ENCODE measurements around the gene KAT6B. TPM values are rescaled to one million over a fixed set of nuclear protein-coding genes. Genes with fewer than 3 reads are reported as not detected.

KAT6B gene
- total RNA-seq, 2 experiments from 2014 or later = 70.3 to 74.2 TPM

DNA sequence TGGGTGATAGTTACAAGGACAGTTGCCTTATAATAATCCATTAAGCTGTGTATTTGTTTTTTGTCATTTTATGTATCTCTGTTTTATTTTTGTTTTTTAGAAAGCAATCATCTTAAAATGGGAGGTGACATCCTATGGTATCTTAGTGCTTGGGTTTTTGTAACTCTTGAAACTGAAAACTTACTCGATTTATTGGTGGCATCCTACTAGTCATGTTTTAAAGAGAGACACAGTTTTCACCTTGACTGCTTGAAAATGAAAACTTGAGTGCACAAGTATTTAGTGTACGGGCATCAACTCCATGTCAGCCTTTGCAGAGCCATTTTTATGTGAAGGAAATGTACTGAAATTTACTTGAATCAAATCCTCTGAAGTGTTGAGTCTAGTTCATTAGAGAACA is 181.2 kb downstream of the KAT6B start:
- no peaks in the 10 kb centered on the region for H3K9me3 ChIP-seq (ENCODE audit: control insufficient read depth in 1 of 2, insufficient read depth in 1 of 2, low read length in 2 of 2)
- intact Hi-C loops (cut with DNase I, micrococcal nuclease) = no loop called here
- no peaks in the 10 kb centered on the region for H3K9me3 Mint-ChIP-seq
- TF ChIP-seq, protein P1, sequence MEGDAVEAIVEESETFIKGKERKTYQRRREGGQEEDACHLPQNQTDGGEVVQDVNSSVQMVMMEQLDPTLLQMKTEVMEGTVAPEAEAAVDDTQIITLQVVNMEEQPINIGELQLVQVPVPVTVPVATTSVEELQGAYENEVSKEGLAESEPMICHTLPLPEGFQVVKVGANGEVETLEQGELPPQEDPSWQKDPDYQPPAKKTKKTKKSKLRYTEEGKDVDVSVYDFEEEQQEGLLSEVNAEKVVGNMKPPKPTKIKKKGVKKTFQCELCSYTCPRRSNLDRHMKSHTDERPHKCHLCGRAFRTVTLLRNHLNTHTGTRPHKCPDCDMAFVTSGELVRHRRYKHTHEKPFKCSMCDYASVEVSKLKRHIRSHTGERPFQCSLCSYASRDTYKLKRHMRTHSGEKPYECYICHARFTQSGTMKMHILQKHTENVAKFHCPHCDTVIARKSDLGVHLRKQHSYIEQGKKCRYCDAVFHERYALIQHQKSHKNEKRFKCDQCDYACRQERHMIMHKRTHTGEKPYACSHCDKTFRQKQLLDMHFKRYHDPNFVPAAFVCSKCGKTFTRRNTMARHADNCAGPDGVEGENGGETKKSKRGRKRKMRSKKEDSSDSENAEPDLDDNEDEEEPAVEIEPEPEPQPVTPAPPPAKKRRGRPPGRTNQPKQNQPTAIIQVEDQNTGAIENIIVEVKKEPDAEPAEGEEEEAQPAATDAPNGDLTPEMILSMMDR (IDR thresholded peaks at IDR 0.05) = no peak
- ATAC-seq (ENCODE audit: poor library complexity) = no peak
- CTCF ChIA-PET = no interaction called here
- H3K4me3 Mint-ChIP-seq = peak overlapping the region; percentile 55
- peaks cover 6% of the 10 kb centered on the region for H3K4me1 ChIP-seq (ENCODE audit: insufficient read depth, low read length)
- H3K4me1 Mint-ChIP-seq (ENCODE audit: low read depth) = peaks cover 38% of the 10 kb centered on the region
- H3K27ac Mint-ChIP-seq = peak overlapping the region; percentile 68
- POLR2A ChIA-PET = no interaction called here
- H3K27ac ChIP-seq (ENCODE audit: low read depth in 1 of 2, low read length in 2 of 2) = peak overlapping the region in 1 of 2 donors; percentile 17
- H3K36me3 ChIP-seq (ENCODE audit: insufficient read depth, low read length) = peaks cover 2% of the 10 kb centered on the region
- DNase-seq = no peak
- H3K4me3 ChIP-seq (ENCODE audit: low read length) = no peak overlapping the region
- no peaks in the 10 kb centered on the region for H3K27me3 Mint-ChIP-seq
- no peaks in the 10 kb centered on the region for H3K27me3 ChIP-seq (ENCODE audit: control insufficient read depth in 1 of 2, insufficient read depth in 2 of 2, low read length in 2 of 2)
- H3K36me3 Mint-ChIP-seq (ENCODE audit: low read depth) = peaks cover 44% of the 10 kb centered on the region

GRCh38 chr10:75008952-75009351 is 182.6 kb downstream of the KAT6B start:
- peak; percentile 59 for ATAC-seq (ENCODE audit: poor library complexity)

GRCh38 chr10:75009426-75009825 is 183.0 kb downstream of the KAT6B start:
- POLR2A ChIA-PET = interaction anchor here (0.9 to 1.4 kb wide), 2 partner anchors 88 to 184 kb away, joined by 3 read pairs; no protein-coding TSS in a partner anchor
- Mint-ChIP-seq H3K27me3 (no peaks in the 10 kb centered on the region), H3K4me3 (no peak overlapping the region), H3K9me3 (no peaks in the 10 kb centered on the region), H3K27ac (peak overlapping the region; percentile 68), H3K4me1 (ENCODE audit: low read depth) (peaks cover 55% of the 10 kb centered on the region), H3K36me3 (ENCODE audit: low read depth) (peaks cover 44% of the 10 kb centered on the region)
- Histone ChIP-seq H3K27ac (ENCODE audit: low read depth in 1 of 2, low read length in 2 of 2) (no peak overlapping the region), H3K9me3 (ENCODE audit: control insufficient read depth in 1 of 2, insufficient read depth in 1 of 2, low read length in 2 of 2) (no peaks in the 10 kb centered on the region), H3K4me3 (ENCODE audit: low read length) (no peak overlapping the region), H3K36me3 (ENCODE audit: insufficient read depth, low read length) (peaks cover 2% of the 10 kb centered on the region), H3K4me1 (ENCODE audit: insufficient read depth, low read length) (peaks cover 21% of the 10 kb centered on the region), H3K27me3 (ENCODE audit: control insufficient read depth in 1 of 2, insufficient read depth in 2 of 2, low read length in 2 of 2) (no peaks in the 10 kb centered on the region)
- CTCF ChIA-PET = no interaction called here
- ATAC-seq (ENCODE audit: poor library complexity) (no peak), DNase-seq (no peak)
- TF ChIP-seq, protein P1 (IDR thresholded peaks at IDR 0.05) = no peak
- intact Hi-C loops (cut with DNase I, micrococcal nuclease) = no loop called here

More at GRCh38 chr10:75008952-75009351, 182.6 kb downstream of the KAT6B start:
- Mint-ChIP-seq H3K9me3 (no peaks in the 10 kb centered on the region), H3K27ac (peak overlapping the region; percentile 68), H3K27me3 (no peaks in the 10 kb centered on the region), H3K4me3 (peak overlapping the region; percentile 59), H3K4me1 (ENCODE audit: low read depth) (peaks cover 51% of the 10 kb centered on the region), H3K36me3 (ENCODE audit: low read depth) (peaks cover 48% of the 10 kb centered on the region)
- H3K4me3 ChIP-seq (ENCODE audit: low read length) = no peak overlapping the region
- TF ChIP-seq, protein P1 (IDR thresholded peaks at IDR 0.05) = no peak
- ChIA-PET CTCF (no interaction called here), POLR2A (interaction anchor here (0.9 kb wide), 1 partner anchor 89 kb away, joined by 3 read pairs; no protein-coding TSS in a partner anchor)
- H3K27me3 ChIP-seq (ENCODE audit: control insufficient read depth in 1 of 2, insufficient read depth in 2 of 2, low read length in 2 of 2) = no peaks in the 10 kb centered on the region
- no peak overlapping the region for H3K27ac ChIP-seq (ENCODE audit: low read depth in 1 of 2, low read length in 2 of 2)
- no peaks in the 10 kb centered on the region for H3K9me3 ChIP-seq (ENCODE audit: control insufficient read depth in 1 of 2, insufficient read depth in 1 of 2, low read length in 2 of 2)
- peaks cover 2% of the 10 kb centered on the region for H3K36me3 ChIP-seq (ENCODE audit: insufficient read depth, low read length)
- peaks cover 17% of the 10 kb centered on the region for H3K4me1 ChIP-seq (ENCODE audit: insufficient read depth, low read length)
- DNase-seq = peak in 1 of 14 experiments; percentile 27
- intact Hi-C loops (cut with DNase I, micrococcal nuclease) = no loop called here

Measured in CD4-positive, alpha-beta T cell (primary cell).